Dendritic cell treated with granulocyte-macrophage colony-stimulating factor and Interleukin-4, amounts not matched to agents 40 ng/mL and 50 ng/mL, for 4 days (primary cell): ENCODE measurements around the gene MANBA.
A peak's percentile ranks its signal among the peaks of the same experiment; 100 is the strongest.

Experiments used
- H3K27ac Mint-ChIP-seq: one replicate; pipeline ENCODE4 v1.8.0; 2022; ENCODE audit warnings: mild to moderate bottlenecking, mixed read lengths
- H3K27me3 Mint-ChIP-seq: one replicate; pipeline ENCODE4 v1.8.0; 2022; ENCODE audit warnings: mild to moderate bottlenecking, mixed read lengths
- H3K36me3 Mint-ChIP-seq: one replicate; pipeline ENCODE4 v1.8.0; 2022; ENCODE audit warnings: low read depth, mixed read lengths
- H3K4me1 Mint-ChIP-seq: one replicate; pipeline ENCODE4 v1.8.0; 2022; ENCODE audit warnings: low read depth, mixed read lengths
- H3K4me3 Mint-ChIP-seq: one replicate; pipeline ENCODE4 v1.8.0; 2022; ENCODE audit warnings: mild to moderate bottlenecking, moderate library complexity, mixed read lengths
- H3K9me3 Mint-ChIP-seq: one replicate; pipeline ENCODE4 v1.8.0; 2022; ENCODE audit warnings: mixed read lengths
- intact Hi-C: fragments of 100-400 bp; cut with micrococcal nuclease; formaldehyde crosslinking; loops from one replicate; pipeline ENCODE4 v1.15.0; 2022

MANBA gene

GRCh38 chr4:102760645-102761295, at the start of gene MANBA:
TSS of gene MANBA (minus strand) at chr4:102760968. CDS start at chr4:102760894, 74 bp downstream.
- Mint-ChIP-seq H3K36me3 (peaks cover 39% of the 10 kb centered on the region), H3K4me1 (peaks cover 49% of the 10 kb centered on the region), H3K27ac (peak within 1 kb of the TSS; percentile 96), H3K27me3 (peaks cover 6% of the 10 kb centered on the region), H3K4me3 (peak within 1 kb of the TSS; percentile 82), H3K9me3 (no peaks in the 10 kb centered on the region)
- intact Hi-C loops: loop anchor here (1.0 to 5.0 kb wide), 3 partner anchors 47 to 108 kb away; partner anchors contain the start of genes CISD2 and UBE2D3

GRCh38 chr4:102809691-102810090, 48.9 kb upstream of the MANBA start:
- Mint-ChIP-seq H3K4me1 (peaks cover 48% of the 10 kb centered on the region), H3K27ac (peak overlapping the region; percentile 57), H3K36me3 (peaks cover 84% of the 10 kb centered on the region), H3K4me3 (no peak overlapping the region), H3K27me3 (no peaks in the 10 kb centered on the region), H3K9me3 (no peaks in the 10 kb centered on the region)
- intact Hi-C loops: loop anchor here (5.0 to 10.0 kb wide), 3 partner anchors 47 to 198 kb away; partner anchors contain the start of gene MANBA

- H3K36me3 Mint-ChIP-seq: peaks cover 84% of the 10 kb centered on the region
- H3K27ac Mint-ChIP-seq: no peak overlapping the region
- H3K4me3 Mint-ChIP-seq: no peak overlapping the region
- no peaks in the 10 kb centered on the region for H3K9me3 Mint-ChIP-seq
- H3K27me3 Mint-ChIP-seq: no peaks in the 10 kb centered on the region
- peaks cover 48% of the 10 kb centered on the region for H3K4me1 Mint-ChIP-seq
- intact Hi-C loops: loop anchor here (5.0 to 10.0 kb wide), 3 partner anchors 47 to 198 kb away; partner anchors contain the start of gene MANBA
Observed at GRCh38 chr4:102809190-102809589, 48.4 kb upstream of the MANBA start.

GRCh38 chr4:102808009-102808408, 47.2 kb upstream of the MANBA start:
- Mint-ChIP-seq H3K4me1 (peaks cover 43% of the 10 kb centered on the region), H3K27me3 (no peaks in the 10 kb centered on the region), H3K9me3 (no peaks in the 10 kb centered on the region), H3K4me3 (no peak overlapping the region), H3K36me3 (peaks cover 84% of the 10 kb centered on the region), H3K27ac (no peak overlapping the region)
- intact Hi-C loops: loop anchor here (5.0 to 10.0 kb wide), 3 partner anchors 46 to 199 kb away; partner anchors contain the start of gene MANBA

- intact Hi-C loops: loop anchor here (5.0 to 10.0 kb wide), 3 partner anchors 45 to 200 kb away; partner anchors contain the start of gene MANBA
- Mint-ChIP-seq H3K27me3 (no peaks in the 10 kb centered on the region), H3K36me3 (peaks cover 87% of the 10 kb centered on the region), H3K4me3 (no peak overlapping the region), H3K27ac (no peak overlapping the region), H3K4me1 (peaks cover 47% of the 10 kb centered on the region), H3K9me3 (no peaks in the 10 kb centered on the region)
Observed at GRCh38 chr4:102807345-102807744, 46.6 kb upstream of the MANBA start.

GRCh38 chr4:102799816-102800215, 39.0 kb upstream of the MANBA start:
- Mint-ChIP-seq H3K27ac (no peak overlapping the region), H3K27me3 (no peaks in the 10 kb centered on the region), H3K36me3 (peaks cover 87% of the 10 kb centered on the region), H3K9me3 (no peaks in the 10 kb centered on the region), H3K4me1 (peaks cover 13% of the 10 kb centered on the region), H3K4me3 (no peak overlapping the region)
- intact Hi-C loops: loop anchor here (5.0 to 10.0 kb wide), 2 partner anchors 58 to 145 kb away; no protein-coding TSS in a partner anchor

- peaks cover 72% of the 10 kb centered on the region for H3K36me3 Mint-ChIP-seq
- H3K27me3 Mint-ChIP-seq: no peaks in the 10 kb centered on the region
- H3K27ac Mint-ChIP-seq: no peak overlapping the region
- intact Hi-C loops: no loop called here
- H3K4me3 Mint-ChIP-seq: no peak overlapping the region
- H3K4me1 Mint-ChIP-seq: peaks cover 23% of the 10 kb centered on the region
- H3K9me3 Mint-ChIP-seq: no peaks in the 10 kb centered on the region
Observed at GRCh38 chr4:102794999-102795398, 34.2 kb upstream of the MANBA start.

GRCh38 chr4:102792361-102792936, 31.7 kb upstream of the MANBA start:
- peaks cover 22% of the 10 kb centered on the region for H3K4me1 Mint-ChIP-seq
- H3K36me3 Mint-ChIP-seq: peaks cover 50% of the 10 kb centered on the region

GRCh38 chr4:102791318-102791835, 30.6 kb upstream of the MANBA start:
- H3K9me3 Mint-ChIP-seq: no peaks in the 10 kb centered on the region
- no peak overlapping the region for H3K4me3 Mint-ChIP-seq
- H3K36me3 Mint-ChIP-seq: peaks cover 40% of the 10 kb centered on the region
- peaks cover 22% of the 10 kb centered on the region for H3K4me1 Mint-ChIP-seq
- no peaks in the 10 kb centered on the region for H3K27me3 Mint-ChIP-seq
- intact Hi-C loops: no loop called here
- H3K27ac Mint-ChIP-seq: no peak overlapping the region

More at GRCh38 chr4:102792361-102792936, 31.7 kb upstream of the MANBA start:
- Mint-ChIP-seq H3K4me3 (no peak overlapping the region), H3K9me3 (no peaks in the 10 kb centered on the region), H3K27ac (no peak overlapping the region), H3K27me3 (no peaks in the 10 kb centered on the region)
- intact Hi-C loops: no loop called here

- Mint-ChIP-seq H3K27me3 (no peaks in the 10 kb centered on the region), H3K27ac (no peak overlapping the region), H3K36me3 (peaks cover 19% of the 10 kb centered on the region), H3K9me3 (no peaks in the 10 kb centered on the region), H3K4me1 (peaks cover 22% of the 10 kb centered on the region), H3K4me3 (no peak overlapping the region)
- intact Hi-C loops: no loop called here
Observed at GRCh38 chr4:102789317-102789717, 28.5 kb upstream of the MANBA start.

GRCh38 chr4:102787944-102788343, 27.2 kb upstream of the MANBA start:
- H3K4me3 Mint-ChIP-seq: no peak overlapping the region
- H3K27ac Mint-ChIP-seq: no peak overlapping the region
- intact Hi-C loops: no loop called here
- H3K9me3 Mint-ChIP-seq: no peaks in the 10 kb centered on the region
- peaks cover 16% of the 10 kb centered on the region for H3K36me3 Mint-ChIP-seq
- H3K4me1 Mint-ChIP-seq: peaks cover 22% of the 10 kb centered on the region
- no peaks in the 10 kb centered on the region for H3K27me3 Mint-ChIP-seq

- no peak overlapping the region for H3K4me3 Mint-ChIP-seq
- peaks cover 12% of the 10 kb centered on the region for H3K36me3 Mint-ChIP-seq
- H3K4me1 Mint-ChIP-seq: peaks cover 17% of the 10 kb centered on the region
- no peaks in the 10 kb centered on the region for H3K9me3 Mint-ChIP-seq
- intact Hi-C loops: no loop called here
- H3K27me3 Mint-ChIP-seq: no peaks in the 10 kb centered on the region
- no peak overlapping the region for H3K27ac Mint-ChIP-seq
Observed at GRCh38 chr4:102787096-102787881, 26.5 kb upstream of the MANBA start.

GRCh38 chr4:102786279-102786678, 25.5 kb upstream of the MANBA start:
- Mint-ChIP-seq H3K27me3 (no peaks in the 10 kb centered on the region), H3K4me1 (peaks cover 9% of the 10 kb centered on the region), H3K4me3 (no peak overlapping the region), H3K9me3 (no peaks in the 10 kb centered on the region), H3K36me3 (peaks cover 2% of the 10 kb centered on the region), H3K27ac (no peak overlapping the region)
- intact Hi-C loops: no loop called here
